Keratinocyte (primary cell): ENCODE data around the gene CDC20. TPM values are rescaled to one million over a fixed set of nuclear protein-coding genes. Genes with fewer than 3 reads are reported as not detected.

ENCODE experiments used
- DNase-seq: peaks from one replicate; pipeline ENCODE4 v3.0.0-alpha.2; 2011; ENCODE audit warnings: low read depth, missing footprints, low spot score
- FAIRE-seq: peaks from 2 replicates; lab custom pipeline; 2011; peaks lifted over from hg19 to GRCh38; lab: Jason Lieb, UNC
- H2AFZ ChIP-seq: 2 replicates; pipeline ENCODE4 v1.6.0; 2012; ENCODE audit warnings: low read length, control low read depth, inconsistent platforms; ENCODE audit not compliant: control insufficient read depth
- H3K27ac ChIP-seq: 2 replicates; pipeline ENCODE4 v1.5.1; 2011; ENCODE audit warnings: low read length; ENCODE audit not compliant: control insufficient read depth, insufficient read depth
- H3K27me3 ChIP-seq: 3 replicates; pipeline ENCODE4 v1.6.0; 2011; ENCODE audit warnings: low read length; ENCODE audit not compliant: control insufficient read depth, insufficient read depth; ENCODE audit errors: extremely low read depth
- H3K36me3 ChIP-seq, 2 experiments: 2 replicates in 1 of 2; 3 replicates in 1 of 2; pipeline ENCODE4 v1.5.1; 2011; ENCODE audit warnings: low read length in 2 of 2, mild to moderate bottlenecking in 1 of 2; ENCODE audit not compliant: control insufficient read depth in 2 of 2, insufficient read depth in 2 of 2; ENCODE audit errors: extremely low read depth in 1 of 2
- H3K4me1 ChIP-seq: 3 replicates; pipeline ENCODE4 v1.5.1; 2011; ENCODE audit warnings: low read length; ENCODE audit not compliant: control insufficient read depth, insufficient read depth; ENCODE audit errors: extremely low read depth
- H3K4me2 ChIP-seq: 3 replicates; pipeline ENCODE4 v1.6.0; 2011; ENCODE audit warnings: low read depth, low read length; ENCODE audit not compliant: control insufficient read depth, insufficient read depth; ENCODE audit errors: extremely low read depth
- H3K4me3 ChIP-seq, 3 experiments: fragments of 200-600 bp in 1 of 3; sonication (generic) in 1 of 3; 2 replicates in 2 of 3; 3 replicates in 1 of 3; pipeline ENCODE4 v1.5.1; 2011 to 2016; ENCODE audit warnings: low read length in 3 of 3, mild to moderate bottlenecking in 3 of 3, control low read depth in 2 of 3, inconsistent platforms in 1 of 3, low read depth in 1 of 3, mixed read lengths in 1 of 3, mixed run types in 1 of 3, moderate library complexity in 1 of 3; ENCODE audit not compliant: control insufficient read depth in 2 of 3, insufficient read depth in 2 of 3; ENCODE audit errors: extremely low read depth in 1 of 3
- H3K79me2 ChIP-seq: 2 replicates; pipeline ENCODE4 v1.6.0; 2012; ENCODE audit warnings: low read length; ENCODE audit not compliant: control insufficient read depth, insufficient read depth
- H3K9ac ChIP-seq: 3 replicates; pipeline ENCODE4 v1.6.0; 2011; ENCODE audit warnings: low read length; ENCODE audit not compliant: control insufficient read depth, insufficient read depth; ENCODE audit errors: extremely low read depth
- H3K9me1 ChIP-seq: 3 replicates; pipeline ENCODE4 v1.6.0; 2011; ENCODE audit warnings: low read length; ENCODE audit not compliant: control insufficient read depth, insufficient read depth; ENCODE audit errors: extremely low read depth
- H3K9me3 ChIP-seq: 2 replicates; pipeline ENCODE4 v1.5.1; 2012; ENCODE audit warnings: low read depth, low read length; ENCODE audit not compliant: control insufficient read depth
- H4K20me1 ChIP-seq: 3 replicates; pipeline ENCODE4 v1.6.0; 2011; ENCODE audit warnings: low read length; ENCODE audit not compliant: control insufficient read depth, insufficient read depth; ENCODE audit errors: extremely low read depth
- EZH2 ChIP-seq: IDR thresholded peaks from one replicate; pipeline ENCODE4 v1.6.1; 2012; ENCODE audit warnings: inconsistent platforms, mild to moderate bottlenecking, low read length, moderate library complexity
- dilution Hi-C: fragments of 300-500 bp; cut with MboI; formaldehyde crosslinking; loops from one replicate; pipeline ENCODE4 v1.7.0; 2020; ENCODE audit warnings: low sequenced_read_pairs; ENCODE audit not compliant: extremely low pct_ligation_motif_present
- polyA plus RNA-seq, 5 experiments: library from polyadenylated mRNA; depleted of rRNA in 3 of 5; stranded (reverse) in 3 of 5; stranded (forward) in 1 of 5; unstranded in 1 of 5; fragments of >200 nt; gene quantifications; 1 replicate in 1 of 5; 2 replicates in 3 of 5; 3 replicates in 1 of 5; pipeline versions ENCODE4 v1.2.1 to v1.2.3, GENCODE V29; 2011 to 2012; ENCODE audit warnings: missing spikeins in 2 of 5, low read depth in 1 of 5, low replicate concordance in 1 of 5
- TF ChIP-seq, protein P1 (sequence below), 3 experiments: IDR thresholded peaks in 1 of 3; conservative IDR thresholded peaks in 1 of 3; optimal IDR thresholded peaks in 1 of 3; 2 replicates in 2 of 3; 3 replicates in 1 of 3; pipeline versions ENCODE3 to v1.5.1; 2011; ENCODE audit warnings: low read length in 3 of 3, mild to moderate bottlenecking in 3 of 3, moderate library complexity in 2 of 3, control low read depth in 1 of 3, inconsistent platforms in 1 of 3; ENCODE audit not compliant: insufficient read depth in 2 of 3; ENCODE audit errors: extremely low read depth in 1 of 3

The CDC20 gene
- polyA plus RNA-seq, 1 donor (not counting 4 experiments of a cell fraction or from before 2014, with no cell fraction given): 84.2 TPM

DNA sequence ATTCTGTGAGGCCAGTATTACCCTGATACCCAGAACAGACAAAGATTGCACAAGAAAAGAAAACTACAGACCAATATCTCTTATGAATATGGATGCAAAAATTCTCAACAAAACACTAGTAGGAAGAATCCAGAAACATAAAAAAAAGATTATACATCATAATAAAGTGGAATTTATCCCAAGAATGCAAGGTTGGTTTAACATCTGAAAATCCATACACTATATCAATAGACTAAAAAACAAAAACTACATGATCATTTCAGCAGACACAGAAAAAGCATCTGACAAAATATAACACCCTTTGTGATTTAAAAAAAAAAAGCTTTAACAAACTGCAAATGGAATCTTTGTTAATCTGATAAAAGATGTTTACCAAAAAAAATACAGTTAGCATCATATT lies 33.4 kb upstream of the CDC20 start:
- H3K27me3 ChIP-seq: no peaks in the 10 kb centered on the region
- FAIRE-seq: no peak
- dilution Hi-C loops: no loop called here

DNA sequence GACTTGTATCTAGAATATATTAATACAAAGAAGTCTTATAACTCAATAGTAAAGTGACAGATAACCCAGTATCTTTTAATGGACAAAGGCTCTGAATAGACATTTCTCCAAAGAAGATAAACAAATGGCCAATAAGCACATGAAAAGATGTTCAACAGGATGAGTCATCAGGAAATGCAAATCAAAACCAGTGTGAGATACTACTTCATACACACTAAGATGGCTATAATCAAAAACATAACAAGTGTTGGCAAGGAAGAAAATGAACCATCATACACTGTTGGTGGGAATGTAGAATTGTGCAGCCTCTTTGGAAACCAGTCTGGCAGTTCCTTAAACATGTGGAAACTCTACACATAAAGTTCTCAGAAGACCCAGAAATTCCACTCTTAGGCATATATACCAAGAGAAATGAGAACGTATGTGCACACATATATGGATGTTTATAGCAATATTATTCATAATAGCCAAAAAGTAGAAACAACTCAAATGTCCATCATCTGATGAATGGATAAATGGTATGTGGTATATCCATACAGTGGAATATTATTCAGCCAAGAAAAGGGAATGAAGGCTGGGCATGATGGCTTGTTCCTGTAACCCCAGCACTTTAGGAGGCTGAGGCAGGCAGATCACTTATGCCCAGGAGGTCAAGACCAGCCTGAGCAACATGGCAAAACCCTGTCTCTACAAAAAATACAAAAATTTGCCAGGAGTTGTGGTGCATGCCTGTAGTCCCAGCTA lies 31.1 kb upstream of the CDC20 start:
- H3K4me1 ChIP-seq: peaks cover 9% of the 10 kb centered on the region
- no peaks in the 10 kb centered on the region for H3K9me1 ChIP-seq
- DNase-seq (no peak), FAIRE-seq (no peak)
- H3K36me3 ChIP-seq: no peaks in the 10 kb centered on the region
- H2AFZ ChIP-seq: no peak overlapping the region
- no peak overlapping the region for H3K4me3 ChIP-seq
- no peaks in the 10 kb centered on the region for H4K20me1 ChIP-seq
- H3K27me3 ChIP-seq: no peaks in the 10 kb centered on the region
- dilution Hi-C loops: no loop called here
- H3K9me3 ChIP-seq: no peaks in the 10 kb centered on the region
- H3K79me2 ChIP-seq: no peaks in the 10 kb centered on the region
- no peak overlapping the region for H3K4me2 ChIP-seq
- H3K27ac ChIP-seq: no peak overlapping the region
- TF ChIP-seq, protein P1, sequence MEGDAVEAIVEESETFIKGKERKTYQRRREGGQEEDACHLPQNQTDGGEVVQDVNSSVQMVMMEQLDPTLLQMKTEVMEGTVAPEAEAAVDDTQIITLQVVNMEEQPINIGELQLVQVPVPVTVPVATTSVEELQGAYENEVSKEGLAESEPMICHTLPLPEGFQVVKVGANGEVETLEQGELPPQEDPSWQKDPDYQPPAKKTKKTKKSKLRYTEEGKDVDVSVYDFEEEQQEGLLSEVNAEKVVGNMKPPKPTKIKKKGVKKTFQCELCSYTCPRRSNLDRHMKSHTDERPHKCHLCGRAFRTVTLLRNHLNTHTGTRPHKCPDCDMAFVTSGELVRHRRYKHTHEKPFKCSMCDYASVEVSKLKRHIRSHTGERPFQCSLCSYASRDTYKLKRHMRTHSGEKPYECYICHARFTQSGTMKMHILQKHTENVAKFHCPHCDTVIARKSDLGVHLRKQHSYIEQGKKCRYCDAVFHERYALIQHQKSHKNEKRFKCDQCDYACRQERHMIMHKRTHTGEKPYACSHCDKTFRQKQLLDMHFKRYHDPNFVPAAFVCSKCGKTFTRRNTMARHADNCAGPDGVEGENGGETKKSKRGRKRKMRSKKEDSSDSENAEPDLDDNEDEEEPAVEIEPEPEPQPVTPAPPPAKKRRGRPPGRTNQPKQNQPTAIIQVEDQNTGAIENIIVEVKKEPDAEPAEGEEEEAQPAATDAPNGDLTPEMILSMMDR (optimal IDR thresholded peaks at IDR 0.05 in 1 of 3, IDR thresholded peaks at IDR 0.05 in 1 of 3, conservative IDR thresholded peaks at IDR 0.05 in 1 of 3; ENCODE audit: extremely low read depth in 1 of 3, insufficient read depth in 2 of 3, low read length in 3 of 3): no peak
- TF ChIP-seq EZH2: no peak
- H3K9ac ChIP-seq: no peak overlapping the region

More for the DNA sequence above, 33.4 kb upstream of the CDC20 start:
- no peak overlapping the region for H3K4me2 ChIP-seq
- no peaks in the 10 kb centered on the region for H3K9me3 ChIP-seq
- no peak for DNase-seq
- peaks cover 7% of the 10 kb centered on the region for H3K4me1 ChIP-seq
- H3K27ac ChIP-seq: no peak overlapping the region
- H4K20me1 ChIP-seq: no peaks in the 10 kb centered on the region
- no peaks in the 10 kb centered on the region for H3K36me3 ChIP-seq
- no peaks in the 10 kb centered on the region for H3K9me1 ChIP-seq
- no peak overlapping the region for H2AFZ ChIP-seq
- H3K79me2 ChIP-seq: no peaks in the 10 kb centered on the region
- no peak overlapping the region for H3K4me3 ChIP-seq
- no peak overlapping the region for H3K9ac ChIP-seq
- no peak for TF ChIP-seq EZH2
- TF ChIP-seq, protein P1 (optimal IDR thresholded peaks at IDR 0.05 in 1 of 3, IDR thresholded peaks at IDR 0.05 in 1 of 3, conservative IDR thresholded peaks at IDR 0.05 in 1 of 3; ENCODE audit: extremely low read depth in 1 of 3, insufficient read depth in 2 of 3, low read length in 3 of 3): no peak
